Coronary artery (tissue), 2 donors: ENCODE results near the gene MACROD2.

Experiments
- DNase-seq: peaks from one replicate; pipeline ENCODE4 v3.0.0-alpha.2; 2017; ENCODE audit warnings: low spot score
- H3K27ac ChIP-seq, 2 donors: fragments of 200-600 bp; sonication (generic); one replicate each; pipeline ENCODE4 v1.5.1; 2016 to 2019
- H3K4me3 ChIP-seq: fragments of 200-600 bp; sonication (generic); 2 replicates; pipeline ENCODE4 v1.5.1; 2016; ENCODE audit warnings: mild to moderate bottlenecking, moderate library complexity
- CTCF ChIP-seq: fragments of 200-600 bp; sonication (generic); IDR thresholded peaks from one replicate; pipeline ENCODE4 v1.5.1; 2019; ENCODE audit warnings: antibody characterized with exemption

Gene MACROD2

GRCh38 chr20:14434384-14435136, 439.2 kb downstream of the MACROD2 start:
- no peak for TF ChIP-seq CTCF
- H3K27ac ChIP-seq = no peak overlapping the region
- no peak overlapping the region for H3K4me3 ChIP-seq
- DNase-seq = no peak

GRCh38 chr20:14441201-14441600, 445.9 kb downstream of the MACROD2 start:
- TF ChIP-seq CTCF = no peak
- H3K4me3 ChIP-seq = no peak overlapping the region
- DNase-seq = no peak
- H3K27ac ChIP-seq = no peak overlapping the region

- no peak for TF ChIP-seq CTCF
- no peak for DNase-seq
- no peak overlapping the region for H3K27ac ChIP-seq
- no peak overlapping the region for H3K4me3 ChIP-seq
These were observed 448.8 kb downstream of the MACROD2 start for GRCh38 chr20:14444106-14444505.

- no peak for TF ChIP-seq CTCF
- Histone ChIP-seq H3K27ac (no peak overlapping the region), H3K4me3 (no peak overlapping the region)
- no peak for DNase-seq
These were observed 450.0 kb downstream of the MACROD2 start for GRCh38 chr20:14445310-14445709.

- no peak for TF ChIP-seq CTCF
- Histone ChIP-seq H3K4me3 (no peak overlapping the region), H3K27ac (no peak overlapping the region)
- DNase-seq = no peak
These were observed 450.6 kb downstream of the MACROD2 start for GRCh38 chr20:14445902-14446301.

GRCh38 chr20:14446446-14446845, 451.1 kb downstream of the MACROD2 start:
- no peak for DNase-seq
- no peak for TF ChIP-seq CTCF
- H3K27ac ChIP-seq = no peak overlapping the region
- H3K4me3 ChIP-seq = no peak overlapping the region

GRCh38 chr20:14449323-14449722, 454.0 kb downstream of the MACROD2 start:
- no peak overlapping the region for H3K4me3 ChIP-seq
- no peak for DNase-seq
- H3K27ac ChIP-seq = no peak overlapping the region
- no peak for TF ChIP-seq CTCF
